ENCODE measurements around the gene DYNLT2. TPM values are rescaled to one million over a fixed set of nuclear protein-coding genes. Genes with fewer than 3 reads are reported as not detected.

The DYNLT2 gene
- total and polyA plus RNA-seq, 7 donors = 0.73 to 2.8 (median 1.0) TPM

GRCh38 chr6:169798764-169799473 is 47.5 kb upstream of the DYNLT2 start:
- WGBS, 3 donors = 61 to 73% (median 72%) methylated on average over 10 of the region's 10 CpGs
- H3K4me3 ChIP-seq = no peak overlapping the region
- DNase-seq (no peak), ATAC-seq (no peak)
- TF ChIP-seq CTCF (IDR thresholded peaks at IDR 0.05) = no peak
- H3K27me3 ChIP-seq (ENCODE audit: insufficient read depth in 3 of 3, low read length in 2 of 3) = peaks cover 0 to 17% (median 2%) of the 10 kb centered on the region in 3 donors
- intact Hi-C loops (cut with DNase I) = no loop called here
- H3K27ac ChIP-seq = no peak overlapping the region
- H3K4me1 ChIP-seq = no peaks in the 10 kb centered on the region
- no peaks in the 10 kb centered on the region for H3K9me3 ChIP-seq
- H3K36me3 ChIP-seq (ENCODE audit: insufficient read depth in 1 of 2, low read depth in 1 of 2) = no peaks in the 10 kb centered on the region

- TF ChIP-seq CTCF (IDR thresholded peaks at IDR 0.05) = no peak
- no peaks in the 10 kb centered on the region for H3K36me3 ChIP-seq (ENCODE audit: insufficient read depth in 1 of 2, low read depth in 1 of 2)
- peaks cover 10% of the 10 kb centered on the region for H3K4me1 ChIP-seq
- no peak overlapping the region for H3K27ac ChIP-seq
- intact Hi-C loops (cut with DNase I) = no loop called here
- peaks cover 0 to 7% (median 2%) of the 10 kb centered on the region in 3 donors for H3K27me3 ChIP-seq (ENCODE audit: insufficient read depth in 3 of 3, low read length in 2 of 3)
- 58 to 72% (median 70%) methylated on average over 2 of the region's 2 CpGs for WGBS, 3 donors
- no peaks in the 10 kb centered on the region for H3K9me3 ChIP-seq
- no peak for ATAC-seq
- H3K4me3 ChIP-seq = no peak overlapping the region
- no peak for DNase-seq
These were observed 43.8 kb upstream of the DYNLT2 start for GRCh38 chr6:169795196-169795595.

GRCh38 chr6:169794317-169795055 is 43.1 kb upstream of the DYNLT2 start:
- no peaks in the 10 kb centered on the region for H3K36me3 ChIP-seq (ENCODE audit: insufficient read depth in 1 of 2, low read depth in 1 of 2)
- DNase-seq (no peak), ATAC-seq (no peak)
- intact Hi-C loops (cut with DNase I) = loop anchor here in 1 of 2 donors (5.0 kb wide), 1 partner anchor 733 kb away; no protein-coding TSS in a partner anchor
- H3K27ac ChIP-seq = no peak overlapping the region
- peaks cover 14% of the 10 kb centered on the region for H3K4me1 ChIP-seq
- no peak for TF ChIP-seq CTCF (IDR thresholded peaks at IDR 0.05)
- H3K9me3 ChIP-seq = no peaks in the 10 kb centered on the region
- peaks cover 0 to 7% (median 2%) of the 10 kb centered on the region in 3 donors for H3K27me3 ChIP-seq (ENCODE audit: insufficient read depth in 3 of 3, low read length in 2 of 3)
- WGBS, 3 donors = 69 to 79% (median 78%) methylated on average over 13 of the region's 13 CpGs
- H3K4me3 ChIP-seq = no peak overlapping the region

- 77 to 86% (median 78%) methylated on average over 10 of the region's 10 CpGs for WGBS, 3 donors
- Histone ChIP-seq H3K4me3 (no peak overlapping the region), H3K36me3 (ENCODE audit: insufficient read depth in 1 of 2, low read depth in 1 of 2) (no peaks in the 10 kb centered on the region), H3K27ac (no peak overlapping the region), H3K27me3 (ENCODE audit: insufficient read depth in 3 of 3, low read length in 2 of 3) (peaks cover 0 to 7% (median 2%) of the 10 kb centered on the region in 3 donors), H3K4me1 (peaks cover 14% of the 10 kb centered on the region), H3K9me3 (no peaks in the 10 kb centered on the region)
- no peak for TF ChIP-seq CTCF (IDR thresholded peaks at IDR 0.05)
- DNase-seq = no peak
- intact Hi-C loops (cut with DNase I) = loop anchor here in 1 of 2 donors (5.0 kb wide), 1 partner anchor 734 kb away; no protein-coding TSS in a partner anchor
- no peak for ATAC-seq
These were observed 42.0 kb upstream of the DYNLT2 start for GRCh38 chr6:169793408-169793807.
